Measurements from ENCODE around the gene OSBPL5. TPM values are rescaled to one million over a fixed set of nuclear protein-coding genes. Genes with fewer than 3 reads are reported as not detected.

Gene OSBPL5
- total and polyA plus RNA-seq, 2 donors (not counting 1 experiment from before 2014, with no cell fraction given) = 12.4 to 49.0 TPM

DNA sequence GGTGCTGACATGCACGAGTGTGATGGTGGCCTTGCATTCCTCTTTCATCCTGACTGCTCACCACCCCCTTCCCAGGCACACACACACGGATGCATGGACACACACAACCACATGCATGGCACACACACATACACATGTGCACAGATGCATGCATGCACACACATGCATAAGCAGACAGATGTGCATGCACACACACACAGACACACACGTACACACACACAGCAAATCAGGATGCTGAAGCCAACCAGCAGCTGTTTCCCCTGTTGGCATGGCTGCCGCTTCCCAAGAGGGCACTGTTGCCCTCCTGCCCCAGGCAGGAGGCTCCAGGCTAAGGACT is 15.3 kb downstream of the OSBPL5 start:
- Histone ChIP-seq H2AFZ (ENCODE audit: low read length) (no peak overlapping the region), H3K79me2 (ENCODE audit: control insufficient read depth, insufficient read depth, low read length) (peaks cover 77% of the 10 kb centered on the region), H3K4me3 (replicated peaks in 1 of 4; ENCODE audit: control extremely low read depth in 1 of 4, insufficient read depth in 1 of 4, low read depth in 3 of 4, low read length in 4 of 4) (no peak overlapping the region), H3K4me1 (ENCODE audit: control insufficient read depth, extremely low read depth, insufficient read depth, low read length) (peaks cover 32% of the 10 kb centered on the region), H3K27me3 (ENCODE audit: control insufficient read depth, insufficient read depth, low read length) (no peaks in the 10 kb centered on the region), H3K9ac (ENCODE audit: insufficient read depth, low read length) (no peak overlapping the region), H3K4me2 (ENCODE audit: extremely low read depth, insufficient read depth, low read length) (no peak overlapping the region), H4K20me1 (ENCODE audit: control insufficient read depth, extremely low read depth, insufficient read depth, low read length) (no peaks in the 10 kb centered on the region), H3K9me3 (ENCODE audit: control insufficient read depth, insufficient read depth, low read depth, low read length) (no peaks in the 10 kb centered on the region), H3K27ac (ENCODE audit: insufficient read depth, low read length) (no peak overlapping the region), H3K36me3 (ENCODE audit: control insufficient read depth, insufficient read depth, low read length) (peaks cover 8% of the 10 kb centered on the region)
- TF ChIP-seq EZH2 (IDR thresholded peaks at IDR 0.05; ENCODE audit: low read length, missing control alignments) = no peak
- TF ChIP-seq, protein P1, sequence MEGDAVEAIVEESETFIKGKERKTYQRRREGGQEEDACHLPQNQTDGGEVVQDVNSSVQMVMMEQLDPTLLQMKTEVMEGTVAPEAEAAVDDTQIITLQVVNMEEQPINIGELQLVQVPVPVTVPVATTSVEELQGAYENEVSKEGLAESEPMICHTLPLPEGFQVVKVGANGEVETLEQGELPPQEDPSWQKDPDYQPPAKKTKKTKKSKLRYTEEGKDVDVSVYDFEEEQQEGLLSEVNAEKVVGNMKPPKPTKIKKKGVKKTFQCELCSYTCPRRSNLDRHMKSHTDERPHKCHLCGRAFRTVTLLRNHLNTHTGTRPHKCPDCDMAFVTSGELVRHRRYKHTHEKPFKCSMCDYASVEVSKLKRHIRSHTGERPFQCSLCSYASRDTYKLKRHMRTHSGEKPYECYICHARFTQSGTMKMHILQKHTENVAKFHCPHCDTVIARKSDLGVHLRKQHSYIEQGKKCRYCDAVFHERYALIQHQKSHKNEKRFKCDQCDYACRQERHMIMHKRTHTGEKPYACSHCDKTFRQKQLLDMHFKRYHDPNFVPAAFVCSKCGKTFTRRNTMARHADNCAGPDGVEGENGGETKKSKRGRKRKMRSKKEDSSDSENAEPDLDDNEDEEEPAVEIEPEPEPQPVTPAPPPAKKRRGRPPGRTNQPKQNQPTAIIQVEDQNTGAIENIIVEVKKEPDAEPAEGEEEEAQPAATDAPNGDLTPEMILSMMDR (conservative IDR thresholded peaks at IDR 0.05 in 1 of 2, IDR thresholded peaks at IDR 0.05 in 1 of 2; ENCODE audit: low read depth in 1 of 2, low read length in 2 of 2) = no peak
- no peak for DNase-seq (ENCODE audit: low read depth in 2 of 2)

DNA sequence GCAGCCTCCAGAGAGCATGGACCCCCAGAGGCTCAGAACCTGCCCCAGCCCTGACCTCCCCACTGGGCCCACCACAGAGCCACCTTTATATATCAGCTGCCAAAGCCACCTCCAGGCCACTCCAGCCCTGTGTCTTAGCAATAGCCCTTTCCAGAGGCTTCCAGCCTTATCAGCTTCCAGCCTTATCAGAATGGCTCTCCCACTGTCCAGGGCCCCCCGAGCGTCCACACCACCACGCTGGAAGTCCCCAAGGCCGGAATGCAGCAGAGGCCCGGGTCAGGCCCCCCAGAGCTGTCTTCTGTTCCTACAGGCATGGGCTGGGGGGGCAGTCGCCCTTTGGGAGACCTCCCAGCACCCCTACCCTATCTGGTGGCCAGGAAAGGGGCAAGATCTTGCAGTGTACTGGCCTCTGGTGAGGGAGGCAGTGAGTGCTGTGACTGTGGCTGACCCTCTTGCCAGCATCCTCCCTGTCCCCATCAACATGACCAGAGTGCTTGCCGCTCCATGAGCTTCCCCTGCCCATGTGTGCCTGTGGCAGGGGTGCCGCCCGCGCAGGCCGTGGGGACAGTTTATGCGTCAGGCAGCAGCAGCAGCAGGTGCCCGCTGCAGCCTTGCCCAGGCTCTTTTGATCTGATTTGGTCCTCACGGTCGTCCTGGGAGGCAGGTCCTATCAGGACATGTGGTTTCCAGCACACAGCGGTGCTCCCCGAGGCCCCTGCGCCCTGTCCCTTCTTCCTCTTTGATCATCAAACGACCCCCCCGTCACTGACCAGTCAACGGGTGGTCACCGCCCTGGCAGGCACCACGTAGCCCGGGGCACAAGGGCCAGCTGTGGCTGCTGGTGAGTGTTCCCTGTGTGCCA is 15.9 kb downstream of the OSBPL5 start:
- Histone ChIP-seq H4K20me1 (ENCODE audit: control insufficient read depth, extremely low read depth, insufficient read depth, low read length) (no peaks in the 10 kb centered on the region), H3K79me2 (ENCODE audit: control insufficient read depth, insufficient read depth, low read length) (peaks cover 72% of the 10 kb centered on the region)

DNA sequence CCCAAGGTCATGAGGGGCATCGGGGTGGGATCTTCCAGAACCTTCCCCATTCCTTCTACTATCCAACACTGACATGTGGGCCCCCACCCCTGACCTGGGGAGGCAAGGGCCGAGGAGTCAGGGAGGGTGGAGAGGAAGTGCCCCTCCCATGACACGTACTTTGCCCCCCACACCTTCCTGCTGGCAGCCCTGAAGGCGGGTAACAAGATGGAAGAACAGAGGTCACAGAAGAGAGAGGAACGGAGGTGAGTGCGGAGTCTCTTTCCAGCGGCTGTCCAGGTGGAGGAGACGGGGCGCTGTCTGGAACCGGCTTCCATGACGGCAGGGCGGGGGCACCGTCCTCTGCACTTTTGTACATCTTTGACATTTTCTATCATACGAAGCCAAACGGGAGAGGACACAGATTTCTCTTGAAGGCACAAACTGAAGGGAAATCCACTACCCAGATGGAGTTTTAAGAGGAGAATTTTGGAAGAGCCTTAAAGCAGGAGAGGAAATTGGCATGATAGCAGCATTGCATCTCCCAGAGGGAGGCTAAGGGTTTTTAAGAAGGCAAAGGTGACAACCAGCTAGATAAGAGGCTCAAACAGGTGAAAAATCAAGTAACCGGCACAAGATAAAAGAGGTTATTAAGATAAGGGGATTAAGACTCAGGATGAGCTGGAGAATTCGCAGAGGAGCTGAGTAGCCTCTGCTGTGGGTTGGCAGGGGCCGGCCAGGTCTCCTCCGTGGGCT is 16.7 kb downstream of the OSBPL5 start:
- H3K4me3 ChIP-seq (replicated peaks in 1 of 4; ENCODE audit: control extremely low read depth in 1 of 4, insufficient read depth in 1 of 4, low read depth in 3 of 4, low read length in 4 of 4) = no peak overlapping the region
- H4K20me1 ChIP-seq (ENCODE audit: control insufficient read depth, extremely low read depth, insufficient read depth, low read length) = no peaks in the 10 kb centered on the region
- no peak overlapping the region for H3K9ac ChIP-seq (ENCODE audit: insufficient read depth, low read length)
- H3K27ac ChIP-seq (ENCODE audit: insufficient read depth, low read length) = peak overlapping the region; percentile 76
- peaks cover 8% of the 10 kb centered on the region for H3K36me3 ChIP-seq (ENCODE audit: control insufficient read depth, insufficient read depth, low read length)
- H2AFZ ChIP-seq (ENCODE audit: low read length) = no peak overlapping the region
- no peak overlapping the region for H3K4me2 ChIP-seq (ENCODE audit: extremely low read depth, insufficient read depth, low read length)
- TF ChIP-seq EZH2 (IDR thresholded peaks at IDR 0.05; ENCODE audit: low read length, missing control alignments) = no peak
- TF ChIP-seq, protein P1 (conservative IDR thresholded peaks at IDR 0.05 in 1 of 2, IDR thresholded peaks at IDR 0.05 in 1 of 2; ENCODE audit: low read depth in 1 of 2, low read length in 2 of 2) = no peak
- no peaks in the 10 kb centered on the region for H3K27me3 ChIP-seq (ENCODE audit: control insufficient read depth, insufficient read depth, low read length)
- no peaks in the 10 kb centered on the region for H3K9me3 ChIP-seq (ENCODE audit: control insufficient read depth, insufficient read depth, low read depth, low read length)
- DNase-seq (ENCODE audit: low read depth in 2 of 2) = no peak
- peaks cover 68% of the 10 kb centered on the region for H3K79me2 ChIP-seq (ENCODE audit: control insufficient read depth, insufficient read depth, low read length)
- peaks cover 23% of the 10 kb centered on the region for H3K4me1 ChIP-seq (ENCODE audit: control insufficient read depth, extremely low read depth, insufficient read depth, low read length)

More for the DNA sequence above, 15.9 kb downstream of the OSBPL5 start:
- Histone ChIP-seq H3K9me3 (ENCODE audit: control insufficient read depth, insufficient read depth, low read depth, low read length) (no peaks in the 10 kb centered on the region), H2AFZ (ENCODE audit: low read length) (no peak overlapping the region), H3K27ac (ENCODE audit: insufficient read depth, low read length) (no peak overlapping the region), H3K36me3 (ENCODE audit: control insufficient read depth, insufficient read depth, low read length) (peaks cover 8% of the 10 kb centered on the region), H3K4me2 (ENCODE audit: extremely low read depth, insufficient read depth, low read length) (no peak overlapping the region), H3K4me3 (replicated peaks in 1 of 4; ENCODE audit: control extremely low read depth in 1 of 4, insufficient read depth in 1 of 4, low read depth in 3 of 4, low read length in 4 of 4) (no peak overlapping the region), H3K9ac (ENCODE audit: insufficient read depth, low read length) (no peak overlapping the region), H3K4me1 (ENCODE audit: control insufficient read depth, extremely low read depth, insufficient read depth, low read length) (peaks cover 28% of the 10 kb centered on the region), H3K27me3 (ENCODE audit: control insufficient read depth, insufficient read depth, low read length) (no peaks in the 10 kb centered on the region)
- TF ChIP-seq, protein P1 (conservative IDR thresholded peaks at IDR 0.05 in 1 of 2, IDR thresholded peaks at IDR 0.05 in 1 of 2; ENCODE audit: low read depth in 1 of 2, low read length in 2 of 2) = no peak
- no peak for TF ChIP-seq EZH2 (IDR thresholded peaks at IDR 0.05; ENCODE audit: low read length, missing control alignments)
- DNase-seq (ENCODE audit: low read depth in 2 of 2) = no peak
